NK-92 (cell line): ENCODE results near the gene AMOTL1.
"Not testable (repeated sequence)": the region's sequence is repeated elsewhere in the genome, so short reads cannot be mapped to it uniquely, and the experiment has no call there.

Source experiments
- DNase-seq: peaks from one replicate; lab custom pipeline; 2025; ENCODE audit not compliant: unreplicated experiment; lab: John Stamatoyannopoulos, UW

Gene AMOTL1

DNA sequence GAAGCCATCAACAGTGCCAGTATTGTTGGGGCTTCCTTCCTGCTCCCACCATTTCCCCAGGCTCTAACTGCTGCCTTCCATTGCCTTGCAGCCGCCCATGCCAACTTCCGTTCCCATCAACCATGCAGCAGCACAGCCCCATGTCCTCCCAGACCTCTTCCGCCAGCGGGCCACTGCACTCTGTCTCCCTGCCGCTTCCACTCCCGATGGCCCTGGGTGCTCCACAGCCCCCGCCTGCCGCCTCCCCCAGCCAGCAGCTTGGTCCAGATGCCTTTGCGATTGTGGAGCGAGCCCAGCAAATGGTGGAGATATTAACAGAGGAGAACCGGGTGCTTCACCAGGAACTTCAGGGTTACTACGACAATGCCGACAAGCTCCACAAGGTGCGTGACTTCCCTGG lies 53.3 kb downstream of the AMOTL1 start:
- DNase-seq: no peak

DNA sequence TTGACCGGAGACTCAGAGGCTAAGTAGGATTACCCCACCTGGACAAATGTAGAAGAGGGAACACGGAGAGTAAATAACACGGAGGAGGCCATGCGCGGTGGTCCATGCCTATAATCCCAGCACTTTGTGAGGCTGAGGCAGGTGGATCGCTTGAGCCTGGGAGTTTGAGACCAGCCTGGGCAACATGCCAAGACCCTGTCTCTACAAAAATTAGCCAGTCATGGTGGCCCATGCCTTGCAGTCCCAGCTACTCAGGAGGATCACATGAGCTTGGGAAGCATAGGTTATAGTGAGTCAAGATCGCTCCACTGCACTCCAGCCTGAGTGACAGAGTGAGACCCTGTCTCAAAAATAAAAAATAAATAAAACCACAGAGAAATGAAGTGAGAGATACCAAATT lies 53.9 kb downstream of the AMOTL1 start:
- DNase-seq: no peak

GRCh38 chr11:94823102-94823732 lies 55.1 kb downstream of the AMOTL1 start:
- DNase-seq: no peak

DNA sequence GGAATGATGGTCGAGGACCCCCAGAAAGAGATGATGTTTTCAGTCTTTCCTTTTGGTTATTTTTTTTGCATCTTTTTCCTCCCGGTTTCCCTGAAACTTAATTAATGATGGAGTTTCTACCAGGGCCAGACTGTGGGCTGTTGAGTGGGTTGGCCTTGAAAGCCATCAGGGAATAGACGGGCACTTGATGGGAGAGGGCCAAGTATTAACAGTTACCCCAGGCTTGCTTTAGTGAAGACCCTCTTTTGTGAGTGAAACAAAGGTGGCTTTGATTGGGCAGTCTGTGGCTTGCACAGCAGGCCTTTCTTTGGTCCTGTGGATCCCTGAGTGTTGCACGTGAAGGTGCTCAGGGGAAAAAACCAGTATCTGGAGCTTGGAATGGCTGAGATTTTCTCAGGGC lies 56.9 kb downstream of the AMOTL1 start:
- no peak for DNase-seq

DNA sequence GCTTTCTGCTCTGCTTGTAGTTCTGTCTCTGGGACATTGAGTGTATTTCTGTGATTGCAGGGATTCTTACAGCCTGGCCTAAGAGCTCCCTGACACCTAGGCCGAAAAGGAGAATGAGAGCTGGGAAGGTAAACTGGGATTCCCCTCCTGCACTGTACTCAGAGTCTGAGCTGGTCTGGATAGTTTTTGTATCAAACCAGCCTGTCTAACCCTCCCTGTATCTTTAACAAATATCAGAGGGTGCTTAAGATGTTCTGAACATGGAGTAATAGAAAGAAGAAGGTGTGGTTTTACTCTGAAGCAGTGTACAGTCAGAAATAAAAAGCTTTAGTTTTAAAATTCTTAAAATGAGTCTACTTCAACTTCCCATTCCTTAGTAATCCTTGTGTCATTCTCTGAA lies 57.3 kb downstream of the AMOTL1 start:
- DNase-seq: no peak

- DNase-seq: no peak
These were observed 58.3 kb downstream of the AMOTL1 start for GRCh38 chr11:94826415-94826814.

DNA sequence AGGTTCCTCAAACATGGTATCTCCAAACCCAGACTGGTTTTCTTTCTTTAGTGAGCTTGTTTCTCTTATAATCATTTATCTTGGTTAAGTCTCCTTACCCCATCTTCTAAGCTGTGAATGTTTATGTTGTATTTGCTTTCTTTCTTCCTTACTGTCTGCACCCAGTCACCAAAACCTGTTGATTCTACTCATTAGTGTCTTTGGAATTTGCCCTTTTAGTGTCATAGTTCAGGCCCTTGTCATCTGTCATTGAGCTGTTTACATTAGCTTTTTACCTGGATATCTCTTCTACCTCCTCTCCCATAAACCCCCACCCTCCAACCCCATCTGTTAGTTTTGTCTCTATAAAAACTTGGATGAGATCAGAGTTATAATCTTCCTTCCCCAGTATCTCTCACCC lies 59.9 kb downstream of the AMOTL1 start:
- no peak for DNase-seq

GRCh38 chr11:94830722-94831510 lies 62.8 kb downstream of the AMOTL1 start:
- DNase-seq: no peak

DNA sequence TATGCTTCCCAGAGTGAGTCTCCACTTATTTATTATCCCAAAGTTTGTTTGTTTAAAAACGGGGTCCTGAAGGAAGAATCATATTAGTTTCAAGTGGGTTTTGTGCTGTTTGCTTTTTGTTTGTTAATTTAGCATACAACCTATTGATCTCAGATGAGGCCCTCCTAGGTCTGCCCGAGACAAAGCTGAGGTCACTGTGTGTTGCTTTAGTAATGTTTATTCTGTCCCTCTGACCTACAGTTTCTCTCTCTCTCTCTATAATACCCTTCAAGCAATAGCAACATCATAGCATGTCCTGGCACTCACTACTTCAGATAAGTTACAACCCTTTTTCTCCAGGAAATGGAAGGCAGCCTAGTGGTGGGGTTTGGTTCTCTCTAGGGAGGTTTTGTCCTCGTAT lies 63.4 kb downstream of the AMOTL1 start:
- no peak for DNase-seq

DNA sequence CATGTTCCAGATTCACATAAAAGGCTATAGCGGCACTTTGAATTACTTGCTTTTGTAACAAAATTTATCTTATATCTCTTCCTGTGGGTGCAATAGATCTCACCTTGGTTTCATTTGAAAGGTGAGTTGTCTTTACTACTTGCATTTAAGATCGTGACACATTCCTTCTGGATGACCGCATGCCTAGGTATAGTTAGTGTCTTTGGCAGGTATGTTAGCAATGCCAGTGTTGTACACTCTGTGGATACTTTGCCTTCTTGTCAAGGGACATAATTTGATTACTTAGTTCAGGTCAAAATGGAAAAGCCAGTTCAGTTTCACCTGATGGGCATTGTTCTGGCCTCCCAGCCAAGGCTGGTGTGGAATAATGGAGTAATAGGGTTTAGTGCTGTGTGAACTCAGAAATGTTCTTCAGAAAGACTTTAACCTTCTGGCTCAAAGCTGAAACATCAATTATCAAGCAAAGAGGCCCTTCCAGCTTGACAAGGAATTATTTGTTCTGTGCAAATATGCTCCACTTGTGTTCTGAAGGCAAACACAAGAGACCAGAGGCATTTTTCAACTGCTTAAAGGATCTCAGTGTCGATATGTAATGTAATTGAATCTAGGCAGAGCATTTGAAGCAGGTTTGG lies 64.6 kb downstream of the AMOTL1 start:
- no peak for DNase-seq

DNA sequence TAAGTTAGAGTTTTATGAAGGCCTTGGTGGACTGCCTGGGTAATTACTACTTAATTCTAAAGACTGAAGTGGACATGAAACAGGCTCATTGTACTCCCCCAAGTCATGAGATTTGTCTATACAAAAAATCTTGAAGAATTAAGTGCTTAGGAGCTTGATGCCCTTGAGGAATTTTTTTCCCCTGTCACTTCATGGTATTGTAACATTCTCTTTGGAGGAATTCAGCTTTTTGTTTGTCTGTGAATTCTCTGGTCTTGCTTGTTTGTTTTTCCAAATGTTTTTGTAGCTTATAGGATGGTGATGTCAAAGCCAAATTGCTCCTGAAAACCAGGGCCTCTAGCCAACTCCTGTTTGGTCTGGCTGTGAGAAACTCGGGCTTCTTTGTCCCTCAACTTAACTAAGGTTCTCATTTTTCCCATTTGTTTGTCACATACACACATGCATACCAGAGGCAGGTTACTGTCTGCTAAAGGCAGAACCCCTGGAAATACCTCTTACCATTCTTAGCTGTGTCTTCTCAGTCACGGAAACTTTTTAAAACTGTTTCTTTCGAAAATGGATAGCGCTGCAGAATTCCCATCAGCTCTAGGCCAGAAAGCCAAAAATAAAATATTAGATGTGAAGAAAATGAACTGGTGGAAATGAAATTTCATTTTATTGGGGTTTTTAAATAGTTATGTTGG lies 66.9 kb downstream of the AMOTL1 start:
- DNase-seq: no peak

DNA sequence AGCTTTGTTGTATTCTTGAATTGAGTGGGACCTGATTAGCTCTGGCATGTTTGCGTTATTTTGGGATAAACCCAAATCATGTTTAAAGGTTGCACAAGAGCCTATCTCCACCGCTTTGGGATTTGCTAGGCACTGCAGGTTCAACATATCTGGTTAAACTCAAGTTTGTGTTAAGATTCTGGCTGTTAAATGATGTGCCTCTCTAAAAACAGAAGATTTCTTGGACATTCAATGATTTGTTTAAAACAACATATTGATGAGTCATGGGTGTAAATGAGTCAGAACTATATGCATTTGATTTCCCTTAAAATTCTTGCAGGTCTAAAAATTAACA lies 67.4 kb downstream of the AMOTL1 start:
- no peak for DNase-seq

DNA sequence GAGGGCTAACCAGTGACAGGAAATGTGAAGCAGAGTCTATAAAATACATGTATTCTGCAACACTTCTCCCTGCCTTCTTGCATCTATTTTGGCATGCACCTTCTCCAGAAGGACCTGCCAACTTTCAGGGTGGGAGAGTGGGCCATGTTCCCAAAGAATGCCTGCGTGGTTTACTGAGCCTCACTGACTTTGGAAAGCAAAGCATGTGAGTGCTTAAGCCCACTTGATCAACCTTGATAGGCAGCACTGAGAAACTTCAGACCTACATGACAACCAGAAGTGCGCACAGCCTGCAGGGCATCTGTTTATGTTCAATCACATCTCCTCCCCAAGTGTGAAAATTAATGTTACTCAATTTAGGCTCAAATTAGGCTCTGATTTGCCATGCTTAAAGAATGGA lies 69.2 kb downstream of the AMOTL1 start:
- no peak for DNase-seq

- no peak for DNase-seq
These were observed 70.0 kb downstream of the AMOTL1 start for GRCh38 chr11:94838027-94838731.

DNA sequence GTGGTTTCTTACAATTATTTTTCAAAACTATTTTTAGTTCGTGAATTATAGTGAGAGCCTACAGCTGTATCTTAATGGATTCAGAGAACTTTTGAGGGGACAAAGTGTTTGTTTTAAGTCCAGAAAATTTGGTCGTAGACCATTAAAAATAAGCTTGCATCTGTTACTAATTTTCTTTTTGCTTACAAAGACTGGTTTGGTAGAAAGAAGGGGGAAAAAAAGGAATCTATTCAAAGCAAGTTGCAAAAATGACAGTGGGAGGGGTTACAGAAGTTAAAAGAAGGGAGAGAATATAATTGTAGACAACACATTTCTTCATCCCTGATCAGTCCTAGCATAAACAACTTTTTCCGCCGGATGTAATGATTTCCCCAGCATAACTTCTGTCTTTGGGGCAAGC lies 72.1 kb downstream of the AMOTL1 start:
- no peak for DNase-seq

GRCh38 chr11:94844031-94844430 lies 75.9 kb downstream of the AMOTL1 start:
- no peak for DNase-seq

DNA sequence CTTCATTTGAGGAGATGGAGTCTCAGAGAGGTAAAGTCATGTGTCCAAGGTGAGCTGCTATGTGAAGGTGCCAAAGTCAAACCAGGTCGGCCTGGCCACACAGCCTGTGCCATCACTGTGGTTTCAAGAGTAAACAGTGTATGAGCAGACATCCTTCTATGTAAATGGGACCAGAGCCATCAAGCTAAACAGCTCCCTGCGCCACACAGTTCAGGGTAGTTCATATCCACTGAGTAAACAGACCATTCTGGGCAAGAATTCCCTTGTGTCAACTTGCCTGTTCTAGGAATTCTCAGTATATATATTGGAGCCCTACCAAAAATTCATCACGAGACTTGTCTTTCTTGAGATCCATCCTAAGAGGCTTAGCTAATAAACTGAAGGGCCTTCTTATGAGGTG lies 77.5 kb downstream of the AMOTL1 start:
- no peak for DNase-seq

GRCh38 chr11:94849839-94850238 lies 81.7 kb downstream of the AMOTL1 start:
- DNase-seq: no peak

DNA sequence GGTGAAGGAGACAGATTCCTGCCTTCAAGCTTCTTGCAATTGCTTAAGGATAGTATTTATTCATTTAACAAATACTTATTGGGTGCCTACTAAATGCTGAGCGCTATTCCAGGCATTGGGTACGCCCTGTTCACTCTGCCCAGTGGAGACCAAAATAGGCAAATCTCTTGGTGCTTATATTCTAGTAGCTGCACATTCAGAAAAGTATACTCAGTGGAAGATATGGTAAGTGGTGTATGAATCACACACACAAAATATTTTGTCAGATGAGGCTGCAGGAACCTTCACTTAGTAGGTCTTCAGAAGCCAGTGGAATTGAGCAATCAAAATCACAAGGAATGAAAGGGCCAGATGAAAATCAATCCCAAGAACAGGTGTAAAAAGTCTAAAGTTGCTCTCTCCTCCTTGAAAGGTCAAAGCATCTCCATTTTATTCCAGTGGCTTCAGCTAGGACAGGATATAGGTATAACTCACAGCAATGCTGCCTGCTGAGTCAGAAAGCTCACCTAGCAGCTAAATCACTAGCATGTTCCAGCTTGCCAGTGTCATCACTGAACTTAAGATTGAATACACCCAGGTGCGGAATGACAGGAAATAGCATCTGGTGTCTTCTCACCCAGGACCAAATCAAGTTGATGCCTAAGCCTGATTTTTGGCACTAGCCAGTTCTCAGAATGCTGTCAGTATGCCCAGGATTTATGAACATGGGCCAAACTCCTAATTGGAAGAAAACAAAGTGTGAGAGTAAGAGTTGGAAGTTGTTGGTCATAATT lies 83.9 kb downstream of the AMOTL1 start:
- no peak for DNase-seq

GRCh38 chr11:94853288-94853687 lies 85.1 kb downstream of the AMOTL1 start:
- not testable (repeated sequence) for DNase-seq

- no peak for DNase-seq
These were observed 85.7 kb downstream of the AMOTL1 start for GRCh38 chr11:94853836-94854235.
